Cardiac ventricle fibroblast (primary cell): Measurements from ENCODE around the gene LRRC4C. TPM values are rescaled to one million over a fixed set of nuclear protein-coding genes. Genes with fewer than 3 reads are reported as not detected.

Experiments used
- total RNA-seq: library from RNA; depleted of rRNA; stranded (reverse); fragments of >200 nt; gene quantifications from 2 replicates; pipeline ENCODE4 v1.2.3, GENCODE V29; 2015

The LRRC4C gene
- total RNA-seq = not detected in 2 replicates

GRCh38 chr11:41459465-41460401 lies at the start of gene LRRC4C:
Gene LRRC4C, minus strand, starts transcription at chr11:41459652.

